HG03025 (cell line): Measurements from ENCODE around the gene VCY.
"Not testable (repeated sequence)": the region's sequence is repeated elsewhere in the genome, so short reads cannot be mapped to it uniquely, and the experiment has no call there.

Source experiments
- ATAC-seq: cut with Tn5 transposase; IDR thresholded peaks from one replicate; pipeline ENCODE4 v1.9.1; 2021; ENCODE audit warnings: mild to moderate bottlenecking, moderate library complexity; ENCODE audit not compliant: unreplicated experiment, low FRiP score

Gene VCY

GRCh38 chrY:13986373-13986772 lies at the start of gene VCY:
Gene VCY (minus strand): TSS chrY:13986473. CDS start chrY:13986440, 33 bp downstream.
- not testable (repeated sequence) for ATAC-seq

- not testable (repeated sequence) for ATAC-seq
Observed at GRCh38 chrY:14030395-14030794, 44.1 kb upstream of the VCY start.

- not testable (repeated sequence) for ATAC-seq
Observed at GRCh38 chrY:14011916-14012315, 25.6 kb upstream of the VCY start.

DNA sequence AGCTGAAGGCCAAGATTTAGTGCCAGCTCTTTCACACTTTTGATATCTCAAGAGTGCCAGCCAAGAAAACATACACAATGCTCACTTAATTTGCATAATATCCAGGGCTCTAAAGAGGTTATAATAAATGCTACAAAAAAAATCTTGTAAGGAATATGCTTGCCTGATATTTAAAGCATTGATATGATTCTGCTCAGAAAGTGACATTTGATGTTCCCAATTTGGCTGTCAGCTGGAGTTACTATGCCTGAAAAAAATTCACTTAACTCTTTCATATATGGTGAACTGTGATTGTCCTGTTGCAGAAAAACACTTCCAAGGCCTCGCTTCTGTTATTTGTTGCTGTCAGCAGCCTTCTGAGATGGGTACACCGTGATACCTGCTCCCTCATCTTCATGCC lies 43.9 kb downstream of the VCY start:
- not testable (repeated sequence) for ATAC-seq
